HCT116 (cell line): ENCODE measurements around the gene ACO2. TPM values are rescaled to one million over a fixed set of nuclear protein-coding genes. Genes with fewer than 3 reads are reported as not detected.

Experiments used
- ATAC-seq: fragments of 200-7000 bp; cut with Tn5 transposase; 2 replicates; pipeline ENCODE4 v1.9.1; 2020; ENCODE audit warnings: mild to moderate bottlenecking, moderate library complexity
- BruUV-seq: library from RNA; stranded (reverse); fragments of 400-500 nt; replicated peaks from 2 replicates; lab custom pipeline; 2021; lab: Mats Ljungman, UMichigan
- CTCF ChIA-PET: fragments of 300-600 bp; sonication (Branson Sonifier 250); formaldehyde crosslinking; loops from one replicate; lab custom pipeline; 2021; ENCODE audit warnings: antibody characterized with exemption; lab: Charles Lee
- POLR2A ChIA-PET: fragments of 300-600, 350-600 bp; sonication (Branson Sonifier 250); formaldehyde crosslinking; loops from one replicate; lab custom pipeline; 2021; ENCODE audit warnings: antibody characterized with exemption; lab: Charles Lee
- RAD21 ChIA-PET, 2 experiments: fragments of 300-600 bp; sonication (Branson Sonifier 250); formaldehyde crosslinking; loops; one replicate each; lab custom pipeline; 2023; ENCODE audit warnings: low total read pairs in 2 of 2; ENCODE audit not compliant: uncharacterized antibody in 2 of 2, unreplicated experiment in 2 of 2, low non-redundant PET in 1 of 2; lab: Charles Lee
- DNase-seq: peaks from one replicate; pipeline ENCODE4 v3.0.0-alpha.2; 2010; ENCODE audit warnings: low read depth, low spot score
- H2AFZ ChIP-seq: fragments of 200-600 bp; shearing (Covaris generic), sonication (generic); 2 replicates; pipeline ENCODE4 v1.6.1; 2017; ENCODE audit warnings: low read depth, mixed run types, mixed read lengths, antibody characterized with exemption, low read length; ENCODE audit not compliant: poor library complexity, severe bottlenecking
- H3K27ac ChIP-seq: 2 replicates; pipeline ENCODE4 v1.5.1; 2012; ENCODE audit warnings: low read depth, low read length
- H3K27me3 ChIP-seq: fragments of 200-600 bp; sonication (generic); 2 replicates; pipeline ENCODE4 v1.6.1; 2016; ENCODE audit warnings: mixed run types, low read length, mixed read lengths; ENCODE audit not compliant: insufficient read depth
- H3K36me3 ChIP-seq, 2 experiments: fragments of 200-500 bp in 1 of 2; fragments of 200-600 bp in 1 of 2; sonication (Bioruptor generic) in 1 of 2; sonication (generic) in 1 of 2; 2 replicates each; pipeline versions ENCODE4 v1.5.1 to v1.6.1; 2014 to 2016; ENCODE audit warnings: low read length in 2 of 2, inconsistent platforms in 1 of 2, mixed read lengths in 1 of 2, mixed run types in 1 of 2; ENCODE audit not compliant: insufficient read depth in 2 of 2, control insufficient read depth in 1 of 2
- H3K4me1 ChIP-seq, 2 experiments: fragments of 200-600 bp in 1 of 2; sonication (generic) in 1 of 2; 2 replicates each; pipeline versions ENCODE4 v1.5.1 to v1.6.1; 2012 to 2017; ENCODE audit warnings: low read length in 2 of 2, inconsistent platforms in 1 of 2, mild to moderate bottlenecking in 1 of 2, mixed read lengths in 1 of 2, mixed run types in 1 of 2, moderate library complexity in 1 of 2; ENCODE audit not compliant: insufficient read depth in 2 of 2, control insufficient read depth in 1 of 2
- H3K4me2 ChIP-seq: fragments of 200-600 bp; sonication (generic); 2 replicates; pipeline ENCODE4 v1.6.1; 2017; ENCODE audit warnings: mixed run types, low read length, mixed read lengths
- H3K4me3 ChIP-seq, 2 experiments: fragments of 200-600 bp in 1 of 2; sonication (generic) in 1 of 2; replicated peaks in 1 of 2; 2 replicates each; pipeline ENCODE4 v1.5.1; 2011 to 2016; ENCODE audit warnings: low read length in 2 of 2, control low read depth in 1 of 2, low read depth in 1 of 2, mild to moderate bottlenecking in 1 of 2, mixed read lengths in 1 of 2, mixed run types in 1 of 2
- H3K79me2 ChIP-seq: fragments of 200-600 bp; sonication (generic); 2 replicates; pipeline ENCODE4 v1.6.1; 2017; ENCODE audit warnings: mild to moderate bottlenecking, mixed run types, low read length, moderate library complexity, mixed read lengths; ENCODE audit not compliant: insufficient read depth
- H3K9ac ChIP-seq: fragments of 200-600 bp; sonication (generic); 2 replicates; pipeline ENCODE4 v1.6.1; 2016; ENCODE audit warnings: low read length, mixed read lengths
- H3K9me2 ChIP-seq: fragments of 200-600 bp; sonication (generic), shearing (Covaris generic); 2 replicates; pipeline ENCODE4 v1.6.1; 2017; ENCODE audit warnings: mixed run types, mild to moderate bottlenecking, moderate library complexity; ENCODE audit not compliant: insufficient read depth
- H3K9me3 ChIP-seq, 2 experiments: fragments of 200-500 bp in 1 of 2; fragments of 200-600 bp in 1 of 2; sonication (Bioruptor generic) in 1 of 2; sonication (generic) in 1 of 2; 2 replicates each; pipeline ENCODE4 v1.6.1; 2014 to 2017; ENCODE audit warnings: low read length in 2 of 2, mixed read lengths in 2 of 2, inconsistent platforms in 1 of 2, low read depth in 1 of 2, mild to moderate bottlenecking in 1 of 2, mixed run types in 1 of 2, moderate library complexity in 1 of 2; ENCODE audit not compliant: control insufficient read depth in 1 of 2, insufficient read depth in 1 of 2
- H4K20me1 ChIP-seq: fragments of 200-600 bp; sonication (generic), shearing (Covaris generic); 2 replicates; pipeline ENCODE4 v1.6.1; 2017; ENCODE audit warnings: mixed run types, mild to moderate bottlenecking, moderate library complexity; ENCODE audit not compliant: insufficient read depth
- CEBPB ChIP-seq: IDR thresholded peaks from 2 replicates; pipeline ENCODE4 v1.6.1; 2012; ENCODE audit warnings: low read depth
- EGR1 ChIP-seq: IDR thresholded peaks from 2 replicates; pipeline ENCODE4 v1.6.1; 2012; ENCODE audit warnings: low read depth
- ELF1 ChIP-seq: IDR thresholded peaks from 2 replicates; pipeline ENCODE4 v1.6.1; 2012; ENCODE audit warnings: low read depth, borderline replicate concordance
- EZH2 ChIP-seq: fragments of 200-600 bp; sonication (generic); IDR thresholded peaks from 2 replicates; pipeline ENCODE4 v1.6.1; 2017; ENCODE audit warnings: antibody characterized with exemption, mixed run types
- FOSL1 ChIP-seq: IDR thresholded peaks from 2 replicates; pipeline ENCODE4 v1.6.1; 2012; ENCODE audit warnings: low read depth
- POLR2A ChIP-seq: IDR thresholded peaks from 2 replicates; pipeline ENCODE4 v1.7.0; 2011; ENCODE audit warnings: borderline replicate concordance; ENCODE audit not compliant: insufficient read depth, insufficient read length; ENCODE audit errors: extremely low read depth
- RAD21 ChIP-seq: IDR thresholded peaks from 2 replicates; pipeline ENCODE4 v1.6.1; 2012; ENCODE audit warnings: low read depth, mild to moderate bottlenecking
- SP1 ChIP-seq: IDR thresholded peaks from 2 replicates; pipeline ENCODE4 v1.6.1; 2012; ENCODE audit warnings: low read depth
- TCF7L2 ChIP-seq: IDR thresholded peaks from 2 replicates; pipeline ENCODE4 v1.7.0; 2011; ENCODE audit warnings: borderline replicate concordance, inconsistent platforms; ENCODE audit not compliant: insufficient read depth, insufficient read length; ENCODE audit errors: extremely low read depth
- YY1 ChIP-seq: IDR thresholded peaks from 2 replicates; pipeline ENCODE4 v1.6.1; 2011; ENCODE audit warnings: low read length, low read depth, moderate library complexity, mild to moderate bottlenecking; ENCODE audit not compliant: insufficient replicate concordance; ENCODE audit errors: extremely low read depth
- intact Hi-C: fragments of 100-400 bp; cut with micrococcal nuclease; formaldehyde crosslinking; loops from 2 replicates; pipeline ENCODE4 v1.10.0; 2022
- total RNA-seq: library from RNA; stranded (reverse); gene quantifications from one replicate; pipeline ENCODE4 v1.2.1, GENCODE V29; 2021; ENCODE audit not compliant: unreplicated experiment
- TF ChIP-seq, protein P1 (sequence below): IDR thresholded peaks from 2 replicates; pipeline ENCODE4 v1.6.1; 2012; ENCODE audit warnings: low read depth
- TF ChIP-seq, protein P2 (sequence below): IDR thresholded peaks from 2 replicates; pipeline ENCODE4 v1.6.1; 2011; ENCODE audit warnings: mild to moderate bottlenecking, low read length, moderate library complexity; ENCODE audit not compliant: insufficient replicate concordance; ENCODE audit errors: extremely low read depth
- TF ChIP-seq, protein P3 (sequence below): IDR thresholded peaks from 2 replicates; pipeline ENCODE4 v1.6.1; 2012

Gene ACO2
- total RNA-seq, 1 experiment from 2014 or later, result 108 TPM

DNA sequence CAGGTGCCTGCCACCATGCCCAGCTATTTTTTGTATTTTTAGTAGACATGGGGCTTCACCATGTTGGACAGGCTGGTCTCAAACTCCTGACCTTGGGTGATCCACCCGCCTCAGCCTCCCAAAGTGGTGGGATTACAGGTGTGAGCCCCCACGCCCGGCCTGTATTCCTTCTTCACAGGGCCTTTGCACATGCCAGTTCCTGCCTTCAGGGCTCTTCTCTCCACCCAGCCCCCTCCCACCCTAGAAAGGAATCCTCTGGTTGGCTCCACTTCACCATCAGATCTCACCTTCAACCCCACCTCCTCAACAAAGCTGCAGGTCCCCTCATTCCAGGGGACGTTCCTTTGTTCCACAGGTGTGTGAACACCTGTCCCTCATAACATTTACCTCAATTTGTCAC lies 73.3 kb downstream of the ACO2 start:
- Histone ChIP-seq H3K27me3 (no peaks in the 10 kb centered on the region), H3K27ac (no peak overlapping the region), H4K20me1 (peaks cover 6% of the 10 kb centered on the region; the same call in 1 of the 2 replicates), H3K4me2 (peak overlapping the region; percentile 94), H3K4me1 (peaks cover 15 to 25% of the 10 kb centered on the region in 2 experiments), H3K79me2 (peaks cover 68% of the 10 kb centered on the region), H3K9me3 (no peaks in the 10 kb centered on the region), H3K9ac (no peak overlapping the region), H3K36me3 (peaks cover 19 to 29% of the 10 kb centered on the region in 2 experiments), H3K9me2 (no peaks in the 10 kb centered on the region), H2AFZ (no peak overlapping the region), H3K4me3 (no peak overlapping the region)
- POLR2A ChIA-PET, result no interaction called here
- TF ChIP-seq RAD21, result no peak
- TF ChIP-seq EGR1, result no peak
- TF ChIP-seq YY1, result no peak
- TF ChIP-seq, protein P1, sequence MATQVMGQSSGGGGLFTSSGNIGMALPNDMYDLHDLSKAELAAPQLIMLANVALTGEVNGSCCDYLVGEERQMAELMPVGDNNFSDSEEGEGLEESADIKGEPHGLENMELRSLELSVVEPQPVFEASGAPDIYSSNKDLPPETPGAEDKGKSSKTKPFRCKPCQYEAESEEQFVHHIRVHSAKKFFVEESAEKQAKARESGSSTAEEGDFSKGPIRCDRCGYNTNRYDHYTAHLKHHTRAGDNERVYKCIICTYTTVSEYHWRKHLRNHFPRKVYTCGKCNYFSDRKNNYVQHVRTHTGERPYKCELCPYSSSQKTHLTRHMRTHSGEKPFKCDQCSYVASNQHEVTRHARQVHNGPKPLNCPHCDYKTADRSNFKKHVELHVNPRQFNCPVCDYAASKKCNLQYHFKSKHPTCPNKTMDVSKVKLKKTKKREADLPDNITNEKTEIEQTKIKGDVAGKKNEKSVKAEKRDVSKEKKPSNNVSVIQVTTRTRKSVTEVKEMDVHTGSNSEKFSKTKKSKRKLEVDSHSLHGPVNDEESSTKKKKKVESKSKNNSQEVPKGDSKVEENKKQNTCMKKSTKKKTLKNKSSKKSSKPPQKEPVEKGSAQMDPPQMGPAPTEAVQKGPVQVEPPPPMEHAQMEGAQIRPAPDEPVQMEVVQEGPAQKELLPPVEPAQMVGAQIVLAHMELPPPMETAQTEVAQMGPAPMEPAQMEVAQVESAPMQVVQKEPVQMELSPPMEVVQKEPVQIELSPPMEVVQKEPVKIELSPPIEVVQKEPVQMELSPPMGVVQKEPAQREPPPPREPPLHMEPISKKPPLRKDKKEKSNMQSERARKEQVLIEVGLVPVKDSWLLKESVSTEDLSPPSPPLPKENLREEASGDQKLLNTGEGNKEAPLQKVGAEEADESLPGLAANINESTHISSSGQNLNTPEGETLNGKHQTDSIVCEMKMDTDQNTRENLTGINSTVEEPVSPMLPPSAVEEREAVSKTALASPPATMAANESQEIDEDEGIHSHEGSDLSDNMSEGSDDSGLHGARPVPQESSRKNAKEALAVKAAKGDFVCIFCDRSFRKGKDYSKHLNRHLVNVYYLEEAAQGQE, result no peak
- TF ChIP-seq, protein P2, sequence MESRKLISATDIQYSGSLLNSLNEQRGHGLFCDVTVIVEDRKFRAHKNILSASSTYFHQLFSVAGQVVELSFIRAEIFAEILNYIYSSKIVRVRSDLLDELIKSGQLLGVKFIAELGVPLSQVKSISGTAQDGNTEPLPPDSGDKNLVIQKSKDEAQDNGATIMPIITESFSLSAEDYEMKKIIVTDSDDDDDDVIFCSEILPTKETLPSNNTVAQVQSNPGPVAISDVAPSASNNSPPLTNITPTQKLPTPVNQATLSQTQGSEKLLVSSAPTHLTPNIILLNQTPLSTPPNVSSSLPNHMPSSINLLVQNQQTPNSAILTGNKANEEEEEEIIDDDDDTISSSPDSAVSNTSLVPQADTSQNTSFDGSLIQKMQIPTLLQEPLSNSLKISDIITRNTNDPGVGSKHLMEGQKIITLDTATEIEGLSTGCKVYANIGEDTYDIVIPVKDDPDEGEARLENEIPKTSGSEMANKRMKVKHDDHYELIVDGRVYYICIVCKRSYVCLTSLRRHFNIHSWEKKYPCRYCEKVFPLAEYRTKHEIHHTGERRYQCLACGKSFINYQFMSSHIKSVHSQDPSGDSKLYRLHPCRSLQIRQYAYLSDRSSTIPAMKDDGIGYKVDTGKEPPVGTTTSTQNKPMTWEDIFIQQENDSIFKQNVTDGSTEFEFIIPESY, result no peak
- TF ChIP-seq CEBPB, result no peak
- no peak for TF ChIP-seq TCF7L2
- TF ChIP-seq FOSL1, result no peak
- no peak for TF ChIP-seq POLR2A
- TF ChIP-seq EZH2, result no peak
- TF ChIP-seq, protein P3, sequence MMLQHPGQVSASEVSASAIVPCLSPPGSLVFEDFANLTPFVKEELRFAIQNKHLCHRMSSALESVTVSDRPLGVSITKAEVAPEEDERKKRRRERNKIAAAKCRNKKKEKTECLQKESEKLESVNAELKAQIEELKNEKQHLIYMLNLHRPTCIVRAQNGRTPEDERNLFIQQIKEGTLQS, result no peak
- no peak for TF ChIP-seq ELF1
- no peak for TF ChIP-seq SP1
- BruUV-seq, result no TSS peak
- intact Hi-C loops, result no loop called here
- RAD21 ChIA-PET, result no interaction called here
- CTCF ChIA-PET, result no interaction called here
- ATAC-seq, result no peak
- DNase-seq, result no peak
